GM08714 (cell line): ENCODE measurements around the gene KCNG2.
"Not testable (repeated sequence)": the region's sequence is repeated elsewhere in the genome, so short reads cannot be mapped to it uniquely, and the experiment has no call there.

Experiments
- H3K4me3 ChIP-seq: fragments of 200-500 bp; sonication (Bioruptor generic); 2 replicates; pipeline ENCODE4 v1.5.1; 2014; ENCODE audit warnings: mild to moderate bottlenecking, low read length, inconsistent platforms
- ZNF274 ChIP-seq: IDR thresholded peaks from 2 replicates; pipeline ENCODE4 v1.6.1; 2012; ENCODE audit warnings: mild to moderate bottlenecking, low read depth, low read length

The KCNG2 gene

GRCh38 chr18:79873449-79874110, 75.8 kb downstream of the KCNG2 start:
- no peak overlapping the region for H3K4me3 ChIP-seq
- TF ChIP-seq ZNF274, result no peak

GRCh38 chr18:79874553-79875530, 77.1 kb downstream of the KCNG2 start:
- no peak for TF ChIP-seq ZNF274
- no peak overlapping the region for H3K4me3 ChIP-seq

GRCh38 chr18:79875531-79875919, 77.8 kb downstream of the KCNG2 start:
- TF ChIP-seq ZNF274, result no peak
- H3K4me3 ChIP-seq, result no peak overlapping the region

- no peak overlapping the region for H3K4me3 ChIP-seq
- no peak for TF ChIP-seq ZNF274
Observed at GRCh38 chr18:79875931-79876461, 78.3 kb downstream of the KCNG2 start.

- no peak overlapping the region for H3K4me3 ChIP-seq
- TF ChIP-seq ZNF274, result no peak
Observed at GRCh38 chr18:79876497-79876896, 78.8 kb downstream of the KCNG2 start.

GRCh38 chr18:79877163-79878091, 79.7 kb downstream of the KCNG2 start:
- TF ChIP-seq ZNF274, result no peak
- no peak overlapping the region for H3K4me3 ChIP-seq

GRCh38 chr18:79878246-79878645, 80.5 kb downstream of the KCNG2 start:
- H3K4me3 ChIP-seq, result not testable (repeated sequence)

GRCh38 chr18:79878741-79879378, 81.1 kb downstream of the KCNG2 start:
- no peak for TF ChIP-seq ZNF274
- H3K4me3 ChIP-seq, result no peak overlapping the region

GRCh38 chr18:79879566-79879965, 81.8 kb downstream of the KCNG2 start:
- H3K4me3 ChIP-seq, result no peak overlapping the region
- no peak for TF ChIP-seq ZNF274

GRCh38 chr18:79881695-79882094, 84.0 kb downstream of the KCNG2 start:
- no peak for TF ChIP-seq ZNF274
- no peak overlapping the region for H3K4me3 ChIP-seq

- TF ChIP-seq ZNF274, result no peak
- no peak overlapping the region for H3K4me3 ChIP-seq
Observed at GRCh38 chr18:79882522-79883241, 84.9 kb downstream of the KCNG2 start.

GRCh38 chr18:79883461-79884293, 85.9 kb downstream of the KCNG2 start:
- TF ChIP-seq ZNF274, result no peak

More at GRCh38 chr18:79883461-79884293, 85.9 kb downstream of the KCNG2 start:
- no peak overlapping the region for H3K4me3 ChIP-seq
